Measurements from ENCODE around the gene KYNU.

GRCh38 chr2:143058851-143059250, 181.4 kb downstream of the KYNU start:
- no peak for TF ChIP-seq EZH2phosphoT487 (IDR thresholded peaks at IDR 0.05; ENCODE audit: borderline replicate concordance, low read length)
- TF ChIP-seq CTCF (IDR thresholded peaks at IDR 0.05; ENCODE audit: low read depth, low read length, poor library complexity, severe bottlenecking): no peak
